ENCODE data around the gene XCL2.
"Not testable (repeated sequence)": the region's sequence is repeated elsewhere in the genome, so short reads cannot be mapped to it uniquely, and the experiment has no call there.

XCL2 gene

GRCh38 chr1:168543840-168544498, at the start of gene XCL2:
Gene XCL2, minus strand, starts transcription at chr1:168543997. Its CDS starts 33 bp downstream, at chr1:168543964.
- H3K9me3 Mint-ChIP-seq, H3K4me3 Mint-ChIP-seq, CTCF ChIA-PET, DNase-seq, H3K4me1 Mint-ChIP-seq, H3K27me3 Mint-ChIP-seq, H3K27ac Mint-ChIP-seq: not testable (repeated sequence)
- H3K36me3 Mint-ChIP-seq, result peaks cover 13% of the 10 kb centered on the region

- DNase-seq, result no peak
- Mint-ChIP-seq H3K4me3 (no peak overlapping the region), H3K36me3 (peaks cover 1% of the 10 kb centered on the region), H3K27ac (no peak overlapping the region), H3K27me3 (no peaks in the 10 kb centered on the region), H3K4me1 (no peaks in the 10 kb centered on the region), H3K9me3 (no peaks in the 10 kb centered on the region)
- CTCF ChIA-PET, result no interaction called here
Measured at GRCh38 chr1:168591641-168592250, 47.9 kb upstream of the XCL2 start.

GRCh38 chr1:168591066-168591465, 47.3 kb upstream of the XCL2 start:
- H3K9me3 Mint-ChIP-seq, result no peaks in the 10 kb centered on the region
- no peaks in the 10 kb centered on the region for H3K4me1 Mint-ChIP-seq
- H3K27ac Mint-ChIP-seq, result no peak overlapping the region
- no peaks in the 10 kb centered on the region for H3K27me3 Mint-ChIP-seq
- CTCF ChIA-PET, result interaction anchor here (0.8 kb wide), 1 partner anchor 11 kb away, joined by 3 read pairs; no protein-coding TSS in a partner anchor
- peaks cover 1% of the 10 kb centered on the region for H3K36me3 Mint-ChIP-seq
- H3K4me3 Mint-ChIP-seq, result no peak overlapping the region
- DNase-seq, result no peak

- CTCF ChIA-PET, result no interaction called here
- H3K36me3 Mint-ChIP-seq, result peaks cover 1% of the 10 kb centered on the region
- no peaks in the 10 kb centered on the region for H3K4me1 Mint-ChIP-seq
- H3K27ac Mint-ChIP-seq, result no peak overlapping the region
- no peaks in the 10 kb centered on the region for H3K27me3 Mint-ChIP-seq
- no peak overlapping the region for H3K4me3 Mint-ChIP-seq
- DNase-seq, result no peak
- no peaks in the 10 kb centered on the region for H3K9me3 Mint-ChIP-seq
Measured at GRCh38 chr1:168589167-168589566, 45.4 kb upstream of the XCL2 start.

- DNase-seq, result no peak
- H3K4me3 Mint-ChIP-seq, result no peak overlapping the region
- CTCF ChIA-PET, result no interaction called here
- no peaks in the 10 kb centered on the region for H3K27me3 Mint-ChIP-seq
- no peaks in the 10 kb centered on the region for H3K4me1 Mint-ChIP-seq
- H3K27ac Mint-ChIP-seq, result no peak overlapping the region
- H3K36me3 Mint-ChIP-seq, result peaks cover 1% of the 10 kb centered on the region
- no peaks in the 10 kb centered on the region for H3K9me3 Mint-ChIP-seq
Measured at GRCh38 chr1:168585937-168586336, 42.1 kb upstream of the XCL2 start.

GRCh38 chr1:168585191-168585590, 41.4 kb upstream of the XCL2 start:
- Mint-ChIP-seq H3K27me3 (no peaks in the 10 kb centered on the region), H3K36me3 (peaks cover 1% of the 10 kb centered on the region), H3K27ac (no peak overlapping the region), H3K4me3 (no peak overlapping the region), H3K4me1 (no peaks in the 10 kb centered on the region), H3K9me3 (no peaks in the 10 kb centered on the region)
- no peak for DNase-seq
- CTCF ChIA-PET, result interaction anchor here (0.6 kb wide), 1 partner anchor 1178 kb away, joined by 3 read pairs; no protein-coding TSS in a partner anchor

GRCh38 chr1:168583571-168583970, 39.8 kb upstream of the XCL2 start:
- peaks cover 1% of the 10 kb centered on the region for H3K36me3 Mint-ChIP-seq
- CTCF ChIA-PET, result interaction anchor here (0.8 kb wide), 1 partner anchor 144 kb away, joined by 5 read pairs; no protein-coding TSS in a partner anchor
- H3K27ac Mint-ChIP-seq, result no peak overlapping the region
- no peaks in the 10 kb centered on the region for H3K4me1 Mint-ChIP-seq
- DNase-seq, result no peak
- no peaks in the 10 kb centered on the region for H3K9me3 Mint-ChIP-seq
- no peak overlapping the region for H3K4me3 Mint-ChIP-seq
- no peaks in the 10 kb centered on the region for H3K27me3 Mint-ChIP-seq

- Mint-ChIP-seq H3K9me3 (no peaks in the 10 kb centered on the region), H3K4me3 (no peak overlapping the region), H3K27me3 (no peaks in the 10 kb centered on the region), H3K36me3 (no peaks in the 10 kb centered on the region), H3K4me1 (no peaks in the 10 kb centered on the region), H3K27ac (no peak overlapping the region)
- no peak for DNase-seq
- CTCF ChIA-PET, result no interaction called here
Measured at GRCh38 chr1:168582688-168583336, 39.0 kb upstream of the XCL2 start.

GRCh38 chr1:168581817-168582572, 38.2 kb upstream of the XCL2 start:
- H3K4me1 Mint-ChIP-seq, result no peaks in the 10 kb centered on the region
- H3K27me3 Mint-ChIP-seq, result no peaks in the 10 kb centered on the region
- no peak overlapping the region for H3K27ac Mint-ChIP-seq
- CTCF ChIA-PET, result no interaction called here
- H3K4me3 Mint-ChIP-seq, result no peak overlapping the region
- no peaks in the 10 kb centered on the region for H3K9me3 Mint-ChIP-seq
- H3K36me3 Mint-ChIP-seq, result no peaks in the 10 kb centered on the region
- no peak for DNase-seq

GRCh38 chr1:168580991-168581390, 37.2 kb upstream of the XCL2 start:
- H3K9me3 Mint-ChIP-seq, CTCF ChIA-PET, H3K4me1 Mint-ChIP-seq, H3K27me3 Mint-ChIP-seq, DNase-seq, H3K36me3 Mint-ChIP-seq, H3K27ac Mint-ChIP-seq, H3K4me3 Mint-ChIP-seq: not testable (repeated sequence)

- H3K27ac Mint-ChIP-seq, H3K4me1 Mint-ChIP-seq, H3K27me3 Mint-ChIP-seq, H3K9me3 Mint-ChIP-seq, H3K4me3 Mint-ChIP-seq, H3K36me3 Mint-ChIP-seq, DNase-seq: not testable (repeated sequence)
- CTCF ChIA-PET, result interaction anchor here (0.6 kb wide), 1 partner anchor 59 kb away, joined by 3 read pairs; no protein-coding TSS in a partner anchor
Measured at GRCh38 chr1:168580290-168580689, 36.5 kb upstream of the XCL2 start.

GRCh38 chr1:168578531-168579185, 34.9 kb upstream of the XCL2 start:
- CTCF ChIA-PET, result interaction anchor here (0.9 to 1.8 kb wide), 3 partner anchors 9 to 236 kb away, joined by 3 to 5 read pairs (median 3); no protein-coding TSS in a partner anchor
- H3K36me3 Mint-ChIP-seq, H3K27me3 Mint-ChIP-seq, H3K9me3 Mint-ChIP-seq, H3K4me3 Mint-ChIP-seq, H3K27ac Mint-ChIP-seq, DNase-seq: not testable (repeated sequence)
- peaks cover 12% of the 10 kb centered on the region for H3K4me1 Mint-ChIP-seq

- CTCF ChIA-PET, result interaction anchor here (0.9 kb wide), 1 partner anchor 137 kb away, joined by 3 read pairs; no protein-coding TSS in a partner anchor
- H3K4me1 Mint-ChIP-seq, result peaks cover 18% of the 10 kb centered on the region
- H3K9me3 Mint-ChIP-seq, H3K36me3 Mint-ChIP-seq, H3K27me3 Mint-ChIP-seq, DNase-seq, H3K4me3 Mint-ChIP-seq, H3K27ac Mint-ChIP-seq: not testable (repeated sequence)
Measured at GRCh38 chr1:168576245-168576688, 32.5 kb upstream of the XCL2 start, which contains the start of gene XCL1. Gene XCL1, plus strand, starts transcription at chr1:168576605. Its CDS starts 33 bp downstream, at chr1:168576638.

- CTCF ChIA-PET, result interaction anchor here (1.6 to 1.7 kb wide), 2 partner anchors 135 to 231 kb away, joined by 4 to 5 read pairs; no protein-coding TSS in a partner anchor
- not testable (repeated sequence) for H3K9me3 Mint-ChIP-seq, H3K27me3 Mint-ChIP-seq, H3K36me3 Mint-ChIP-seq, H3K4me3 Mint-ChIP-seq, H3K27ac Mint-ChIP-seq
- DNase-seq, result peak; percentile 24
- peaks cover 18% of the 10 kb centered on the region for H3K4me1 Mint-ChIP-seq
Measured at GRCh38 chr1:168574234-168574633, 30.4 kb upstream of the XCL2 start.

Measured in activated naive CD4-positive, alpha-beta T cell treated with anti-CD3 and anti-CD28 coated beads, Interleukin-2, amount 10 ng/mL, durations not matched to agents 7 days and 5 days (primary cell).